ENCODE data around the gene DIAPH2.

- TF ChIP-seq, protein P1, sequence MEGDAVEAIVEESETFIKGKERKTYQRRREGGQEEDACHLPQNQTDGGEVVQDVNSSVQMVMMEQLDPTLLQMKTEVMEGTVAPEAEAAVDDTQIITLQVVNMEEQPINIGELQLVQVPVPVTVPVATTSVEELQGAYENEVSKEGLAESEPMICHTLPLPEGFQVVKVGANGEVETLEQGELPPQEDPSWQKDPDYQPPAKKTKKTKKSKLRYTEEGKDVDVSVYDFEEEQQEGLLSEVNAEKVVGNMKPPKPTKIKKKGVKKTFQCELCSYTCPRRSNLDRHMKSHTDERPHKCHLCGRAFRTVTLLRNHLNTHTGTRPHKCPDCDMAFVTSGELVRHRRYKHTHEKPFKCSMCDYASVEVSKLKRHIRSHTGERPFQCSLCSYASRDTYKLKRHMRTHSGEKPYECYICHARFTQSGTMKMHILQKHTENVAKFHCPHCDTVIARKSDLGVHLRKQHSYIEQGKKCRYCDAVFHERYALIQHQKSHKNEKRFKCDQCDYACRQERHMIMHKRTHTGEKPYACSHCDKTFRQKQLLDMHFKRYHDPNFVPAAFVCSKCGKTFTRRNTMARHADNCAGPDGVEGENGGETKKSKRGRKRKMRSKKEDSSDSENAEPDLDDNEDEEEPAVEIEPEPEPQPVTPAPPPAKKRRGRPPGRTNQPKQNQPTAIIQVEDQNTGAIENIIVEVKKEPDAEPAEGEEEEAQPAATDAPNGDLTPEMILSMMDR (IDR thresholded peaks at IDR 0.05): no peak
- TF ChIP-seq EZH2 (IDR thresholded peaks at IDR 0.05; ENCODE audit: borderline replicate concordance, insufficient read depth, low read depth, low read length, poor library complexity, severe bottlenecking): no peak
Observed at GRCh38 chrX:97065066-97065465, 380.4 kb downstream of the DIAPH2 start.

All from B cell (primary cell).